HG03196 (cell line): ENCODE data around the gene CAPN13.
"Not testable (repeated sequence)": the region's sequence is repeated elsewhere in the genome, so short reads cannot be mapped to it uniquely, and the experiment has no call there.

Experiments used
- ATAC-seq: cut with Tn5 transposase; IDR thresholded peaks from one replicate; pipeline ENCODE4 v1.9.1; 2021; ENCODE audit not compliant: unreplicated experiment

CAPN13 gene

GRCh38 chr2:30706534-30707303, 100.5 kb downstream of the CAPN13 start:
- ATAC-seq, result no peak

- ATAC-seq, result no peak
Observed at GRCh38 chr2:30705711-30706533, 101.3 kb downstream of the CAPN13 start.

GRCh38 chr2:30705056-30705455, 102.2 kb downstream of the CAPN13 start:
- ATAC-seq, result no peak

- no peak for ATAC-seq
Observed at GRCh38 chr2:30704309-30705020, 102.8 kb downstream of the CAPN13 start.

GRCh38 chr2:30702694-30703093, 104.6 kb downstream of the CAPN13 start:
- no peak for ATAC-seq

- no peak for ATAC-seq
Observed at GRCh38 chr2:30701782-30702181, 105.5 kb downstream of the CAPN13 start.

- not testable (repeated sequence) for ATAC-seq
Observed at GRCh38 chr2:30697242-30698103, 109.8 kb downstream of the CAPN13 start.

- ATAC-seq, result no peak
Observed at GRCh38 chr2:30695749-30696148, 111.5 kb downstream of the CAPN13 start.

GRCh38 chr2:30694286-30695055, 112.8 kb downstream of the CAPN13 start:
- ATAC-seq, result no peak

GRCh38 chr2:30693821-30694281, 113.4 kb downstream of the CAPN13 start:
- ATAC-seq, result no peak

GRCh38 chr2:30692829-30693275, 114.4 kb downstream of the CAPN13 start:
- no peak for ATAC-seq

GRCh38 chr2:30691948-30692828, 115.1 kb downstream of the CAPN13 start:
- no peak for ATAC-seq

GRCh38 chr2:30691091-30691947, 115.9 kb downstream of the CAPN13 start:
- no peak for ATAC-seq

GRCh38 chr2:30690126-30690561, 117.1 kb downstream of the CAPN13 start:
- ATAC-seq, result no peak

GRCh38 chr2:30689496-30690125, 117.6 kb downstream of the CAPN13 start:
- ATAC-seq, result no peak

- ATAC-seq, result no peak
Observed at GRCh38 chr2:30688956-30689401, 118.3 kb downstream of the CAPN13 start.

GRCh38 chr2:30686669-30687068, 120.6 kb downstream of the CAPN13 start:
- no peak for ATAC-seq
